GM18909 (cell line): ENCODE results near the gene RASSF3.
"Not testable (repeated sequence)": the region's sequence is repeated elsewhere in the genome, so short reads cannot be mapped to it uniquely, and the experiment has no call there.

Experiments used
- ATAC-seq: cut with Tn5 transposase; IDR thresholded peaks from one replicate; pipeline ENCODE4 v1.9.1; 2021; ENCODE audit warnings: mild to moderate bottlenecking; ENCODE audit not compliant: unreplicated experiment, poor library complexity

Gene RASSF3

DNA sequence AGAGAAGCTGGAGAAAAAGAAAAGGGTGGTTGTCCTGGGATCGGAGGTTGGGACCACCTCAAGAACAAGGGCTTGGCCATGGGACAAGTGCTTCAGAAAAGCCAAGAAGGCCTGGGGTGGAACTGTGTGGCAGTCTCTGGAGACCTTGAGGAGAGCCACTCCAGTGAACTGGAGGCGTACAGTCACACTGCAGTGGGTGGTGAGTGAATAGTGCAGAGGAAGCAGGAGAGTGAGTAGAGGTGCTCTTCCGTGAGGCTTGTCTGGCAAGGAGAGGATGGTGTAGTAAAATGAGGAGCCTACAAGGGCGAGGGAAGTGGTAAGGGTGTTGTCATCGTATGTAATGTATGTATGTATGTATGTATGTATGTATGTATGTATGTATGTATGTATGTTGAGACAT lies 20.9 kb downstream of the RASSF3 start:
- no peak for ATAC-seq

- no peak for ATAC-seq
These were observed 23.0 kb downstream of the RASSF3 start for GRCh38 chr12:64633011-64633939.

DNA sequence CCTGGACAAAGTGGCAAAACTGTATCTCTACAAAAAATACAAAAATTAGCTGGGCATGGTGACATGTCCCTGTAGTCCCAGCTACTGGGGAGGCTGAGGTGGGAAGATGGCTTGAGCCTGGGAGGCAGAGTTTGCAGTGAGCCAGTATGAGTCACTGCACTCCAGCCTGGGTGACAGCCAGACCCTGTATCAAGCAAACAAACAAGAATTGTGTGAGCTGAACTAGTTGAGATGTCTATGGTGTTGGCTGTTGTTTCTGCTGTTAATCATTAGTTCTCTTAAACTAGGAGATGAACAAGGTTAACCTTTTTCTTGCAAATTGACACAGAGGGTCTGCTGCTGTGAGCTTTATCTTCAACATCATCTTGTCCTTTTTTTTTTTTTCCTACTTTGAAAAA lies 23.6 kb downstream of the RASSF3 start:
- peak; percentile 70 for ATAC-seq

- no peak for ATAC-seq
These were observed 24.3 kb downstream of the RASSF3 start for GRCh38 chr12:64634508-64635092.

GRCh38 chr12:64635356-64635998 lies 25.2 kb downstream of the RASSF3 start:
- peak; percentile 58 for ATAC-seq

- ATAC-seq: no peak
These were observed 26.6 kb downstream of the RASSF3 start for GRCh38 chr12:64636856-64637255.

DNA sequence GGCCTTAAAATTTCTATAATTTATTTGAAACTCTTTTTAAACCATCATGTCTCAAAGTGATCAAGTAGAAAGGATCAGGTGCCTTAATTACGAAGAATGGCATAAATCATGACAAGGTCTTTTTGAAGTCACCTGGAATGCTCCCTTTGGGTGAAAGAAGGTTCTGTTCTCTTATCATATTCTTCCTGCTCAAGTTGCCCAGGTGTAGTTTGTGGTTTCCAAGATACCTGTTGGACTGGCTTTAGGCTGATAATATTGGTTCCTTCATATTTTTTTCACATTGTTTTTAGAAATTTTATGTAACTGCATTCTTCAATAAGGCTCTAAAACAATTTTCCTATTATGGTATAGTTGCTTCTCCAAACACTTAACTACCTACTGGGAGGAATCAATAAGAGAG lies 29.2 kb downstream of the RASSF3 start:
- no peak for ATAC-seq

GRCh38 chr12:64646318-64646717 lies 36.0 kb downstream of the RASSF3 start:
- no peak for ATAC-seq

GRCh38 chr12:64649487-64649886 lies 39.2 kb downstream of the RASSF3 start:
- ATAC-seq: no peak

DNA sequence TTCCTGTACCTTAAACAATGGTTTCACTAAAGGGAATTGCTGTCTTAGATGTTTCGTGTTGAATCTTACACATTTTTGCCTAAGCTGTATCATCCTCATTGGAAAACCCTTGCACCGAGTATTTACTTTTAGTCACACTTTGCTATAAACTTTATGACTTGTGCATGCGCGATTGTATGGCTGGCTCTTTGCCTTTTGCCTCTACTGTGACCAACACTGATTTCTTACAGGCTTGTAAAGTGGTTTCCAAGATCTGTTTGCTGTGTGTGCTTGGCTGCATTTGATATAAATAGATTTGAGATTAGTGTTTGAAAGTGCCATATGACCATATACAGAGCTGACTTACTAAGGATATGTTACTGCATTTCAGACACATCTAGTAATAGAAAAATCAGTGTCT lies 40.5 kb downstream of the RASSF3 start:
- ATAC-seq: no peak

GRCh38 chr12:64652346-64652745 lies 42.1 kb downstream of the RASSF3 start:
- ATAC-seq: no peak

DNA sequence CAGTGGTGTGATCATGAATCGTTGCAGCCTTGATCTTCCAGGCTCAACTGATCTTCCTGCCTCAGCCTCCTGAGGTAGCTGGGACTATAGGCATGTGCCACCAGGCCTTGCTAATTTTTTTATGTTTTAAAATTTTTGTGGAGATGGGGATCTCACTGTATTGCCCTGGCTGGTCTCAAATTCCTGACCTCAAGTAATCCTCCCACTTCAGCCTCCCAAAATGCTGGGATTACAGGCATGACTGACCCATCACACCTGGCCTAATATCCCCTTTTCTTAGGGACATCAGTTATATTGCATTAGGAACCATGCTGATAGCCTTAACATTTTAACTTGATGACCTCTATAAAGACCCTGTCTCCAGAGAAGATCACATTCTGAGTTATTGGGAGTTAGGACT lies 42.8 kb downstream of the RASSF3 start:
- ATAC-seq: no peak

DNA sequence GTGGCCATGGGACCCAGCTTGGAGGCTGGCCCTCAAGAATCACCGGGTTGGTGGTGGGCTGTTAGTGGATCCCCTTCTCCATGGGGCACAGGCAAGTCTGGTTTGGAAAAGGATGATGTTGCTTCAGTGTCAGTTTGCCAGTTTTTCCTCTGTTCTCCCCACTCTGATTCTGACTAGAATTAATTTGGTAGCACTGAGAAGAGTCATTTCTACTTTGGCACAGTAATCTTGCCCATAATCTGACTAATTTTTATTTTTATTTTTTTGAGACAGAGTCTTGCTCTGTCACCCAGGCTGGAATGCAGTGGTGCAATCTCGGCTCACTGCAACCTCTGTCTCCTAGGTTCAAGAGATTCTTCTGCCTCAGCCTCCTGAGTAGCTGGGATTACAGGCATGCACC lies 43.6 kb downstream of the RASSF3 start:
- ATAC-seq: not testable (repeated sequence)

- ATAC-seq: no peak
These were observed 44.8 kb downstream of the RASSF3 start for GRCh38 chr12:64655141-64655540.

DNA sequence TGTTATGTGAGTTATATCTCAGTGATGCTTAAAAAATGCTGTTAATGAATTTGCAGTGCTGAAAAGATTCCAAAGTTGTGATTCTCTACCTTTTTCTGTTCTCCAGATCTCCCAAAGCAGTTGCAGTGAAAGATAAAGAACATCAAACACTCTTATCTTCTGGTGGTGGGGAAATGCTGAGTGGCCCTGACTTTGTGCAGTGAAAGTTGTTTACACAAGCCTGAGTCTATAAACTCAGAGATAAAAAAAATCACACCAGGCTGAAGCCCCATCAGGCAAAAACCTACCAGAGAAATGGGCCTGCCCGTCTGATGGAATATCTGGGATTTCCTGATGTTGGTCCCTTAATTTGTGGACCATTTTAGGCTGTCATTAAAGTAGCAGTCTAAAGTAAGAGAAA lies 46.1 kb downstream of the RASSF3 start:
- no peak for ATAC-seq

- no peak for ATAC-seq
These were observed 48.7 kb downstream of the RASSF3 start for GRCh38 chr12:64658892-64659481.

DNA sequence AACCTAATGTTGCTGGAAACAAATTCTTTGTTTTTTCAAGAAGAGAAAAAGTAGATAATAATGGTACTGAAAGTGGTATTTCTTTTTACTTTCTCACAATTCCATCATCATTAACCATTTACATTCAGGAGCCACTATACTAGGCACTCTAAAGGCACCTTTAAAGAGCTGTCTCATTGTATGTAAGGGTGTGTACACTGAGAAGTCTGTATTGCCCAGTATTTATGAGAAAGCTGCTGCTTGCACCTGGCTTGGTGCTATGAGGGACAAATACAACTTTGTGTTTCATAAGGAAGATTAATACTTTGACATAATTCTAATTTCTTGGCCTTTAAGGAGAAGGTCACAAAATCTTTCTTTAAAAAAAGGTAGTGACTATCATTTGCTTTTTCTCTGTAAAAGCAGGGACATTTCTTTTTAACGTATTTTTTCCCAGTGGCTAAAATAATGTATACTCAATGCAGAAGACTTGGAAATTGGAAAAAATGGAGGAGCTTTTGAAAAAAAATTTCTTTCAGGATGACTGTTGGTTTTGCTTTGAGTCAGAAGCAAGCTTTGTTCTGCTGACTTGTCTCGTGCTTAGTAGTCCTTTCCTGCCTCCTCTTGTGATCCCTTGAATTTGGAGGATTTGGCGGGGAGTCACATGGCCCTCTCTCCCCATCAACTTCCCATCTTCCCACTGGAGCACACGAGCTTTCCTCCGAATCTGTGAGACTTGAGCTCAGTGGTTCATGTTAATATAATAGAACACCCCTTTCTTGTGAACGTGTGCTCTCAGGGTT lies 50.1 kb downstream of the RASSF3 start:
- ATAC-seq: peak; percentile 62

DNA sequence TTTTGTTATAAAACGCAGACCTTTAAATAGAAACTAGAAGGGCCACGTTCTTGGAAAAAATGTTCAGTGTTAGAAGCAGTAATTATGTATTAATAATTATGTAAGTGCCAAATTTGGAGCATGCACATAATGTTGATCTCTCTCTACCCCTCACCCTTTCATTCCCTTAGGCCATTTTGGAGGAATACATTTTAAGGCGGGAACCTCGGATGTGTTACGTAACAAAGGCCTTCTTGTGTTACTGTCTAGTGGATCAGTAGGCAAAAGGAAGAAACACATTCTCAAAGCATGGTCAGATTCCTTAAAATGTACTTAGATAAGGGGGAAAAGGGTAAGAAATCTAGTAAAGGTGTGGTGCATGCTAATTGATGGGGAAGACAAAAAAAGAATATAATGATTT lies 52.7 kb downstream of the RASSF3 start:
- ATAC-seq: no peak

- peak; percentile 44 for ATAC-seq
These were observed 55.2 kb downstream of the RASSF3 start for GRCh38 chr12:64665514-64665913.
